HG03196 (cell line): ENCODE measurements around the gene MINDY3.
"Not testable (repeated sequence)": the region's sequence is repeated elsewhere in the genome, so short reads cannot be mapped to it uniquely, and the experiment has no call there.

Source experiments
- ATAC-seq: cut with Tn5 transposase; IDR thresholded peaks from one replicate; pipeline ENCODE4 v1.9.1; 2021; ENCODE audit not compliant: unreplicated experiment

Gene MINDY3

DNA sequence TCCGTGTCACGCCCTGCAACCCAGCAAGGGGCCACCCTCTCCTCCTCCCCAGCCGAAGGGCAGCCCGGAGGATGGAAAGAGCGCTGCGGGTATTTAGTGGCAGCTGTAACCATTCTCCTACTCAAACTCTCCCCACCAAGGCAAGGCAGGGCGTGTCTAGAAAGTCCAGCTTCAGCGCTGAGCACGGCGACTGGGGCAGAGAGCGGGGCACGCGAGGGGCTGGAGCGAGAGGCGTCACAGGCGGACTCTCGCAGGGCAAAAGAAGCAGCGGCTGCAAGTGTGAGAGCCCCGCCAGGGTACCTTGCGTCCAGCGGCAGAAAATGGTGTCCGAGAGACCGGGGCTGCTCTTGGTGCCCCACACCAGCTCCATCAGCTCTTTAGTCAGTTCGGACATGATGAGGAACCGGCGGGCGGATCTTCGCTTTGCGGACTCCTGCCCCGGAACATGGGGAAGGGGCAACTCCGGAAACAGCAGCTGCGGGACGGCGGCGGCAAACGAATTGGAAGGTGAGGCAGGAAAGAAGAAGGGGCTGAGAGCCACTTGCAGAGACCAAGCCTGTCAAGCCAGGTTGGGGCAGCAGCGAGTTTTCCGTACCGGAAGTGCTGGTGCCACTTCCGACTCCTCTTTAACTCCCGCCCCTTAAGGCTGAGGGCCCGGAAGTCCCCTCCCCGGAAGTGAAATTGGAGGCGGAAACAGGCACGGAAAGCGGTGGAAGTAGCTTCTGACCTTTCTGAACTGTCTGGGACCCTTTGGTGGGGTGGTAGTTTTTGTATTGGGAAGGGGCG lies at the start of gene MINDY3:
TSS of gene MINDY3 (minus strand) at position 602 of the 786 bp plus-strand sequence. CDS start at position 394, 208 bp downstream.
- peak; percentile 91 for ATAC-seq

DNA sequence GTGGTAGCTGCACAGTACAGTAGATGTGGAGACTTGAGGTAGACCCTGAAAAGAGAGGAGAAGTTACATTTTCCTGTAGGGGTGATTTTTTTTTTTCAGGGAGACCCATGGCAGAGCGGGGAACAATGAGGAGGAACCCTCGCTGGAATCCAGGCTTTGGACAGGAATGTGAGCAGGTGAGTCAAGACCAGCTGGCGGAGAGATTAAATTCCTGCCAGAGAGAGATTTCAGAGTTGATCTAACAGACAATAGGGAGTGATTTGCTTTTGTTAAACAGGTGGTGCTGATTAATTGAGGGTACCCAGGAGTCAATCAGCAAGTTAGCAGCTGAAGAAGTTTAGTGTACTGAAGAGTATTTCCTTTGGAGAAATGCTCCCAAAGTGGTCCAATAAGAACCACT lies 41.6 kb upstream of the MINDY3 start:
- ATAC-seq: no peak

DNA sequence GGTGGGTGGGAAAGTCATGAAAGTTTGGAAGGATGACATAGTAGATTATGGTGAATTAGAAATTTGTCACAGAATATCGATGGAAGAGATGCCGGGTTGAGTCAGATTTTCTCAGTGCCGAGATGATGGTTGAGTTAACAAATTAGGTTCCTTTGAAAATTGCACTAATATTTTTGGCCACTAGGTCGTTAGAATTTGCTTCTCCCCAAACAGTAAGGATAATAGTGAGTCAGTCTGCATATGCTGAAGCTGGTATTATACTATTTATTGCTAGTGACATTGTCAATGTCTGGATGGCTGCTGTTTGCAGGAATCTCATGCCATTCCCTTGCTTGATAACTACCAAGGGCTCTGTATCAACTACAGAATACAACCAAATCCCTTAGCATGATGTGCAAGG lies 37.7 kb upstream of the MINDY3 start:
- ATAC-seq: no peak

DNA sequence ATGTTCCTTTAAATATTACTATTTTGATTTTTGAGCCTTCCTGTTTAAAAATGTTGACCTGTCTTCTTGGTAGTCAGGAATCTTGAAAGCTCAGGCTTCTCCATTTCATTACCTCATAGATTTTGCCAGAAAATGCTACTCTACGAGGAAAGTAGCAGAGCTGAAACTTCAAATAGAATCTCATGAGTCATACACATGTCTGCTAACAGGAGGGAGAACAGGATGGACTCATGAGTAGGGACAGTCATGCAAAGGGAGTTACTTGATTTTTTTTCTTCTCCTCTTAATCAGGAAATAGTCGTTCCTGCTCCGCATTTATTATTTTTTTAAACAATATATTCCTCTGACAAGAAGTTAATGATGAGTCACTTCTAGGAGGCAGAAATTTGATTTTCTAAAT lies 37.0 kb upstream of the MINDY3 start:
- ATAC-seq: no peak

DNA sequence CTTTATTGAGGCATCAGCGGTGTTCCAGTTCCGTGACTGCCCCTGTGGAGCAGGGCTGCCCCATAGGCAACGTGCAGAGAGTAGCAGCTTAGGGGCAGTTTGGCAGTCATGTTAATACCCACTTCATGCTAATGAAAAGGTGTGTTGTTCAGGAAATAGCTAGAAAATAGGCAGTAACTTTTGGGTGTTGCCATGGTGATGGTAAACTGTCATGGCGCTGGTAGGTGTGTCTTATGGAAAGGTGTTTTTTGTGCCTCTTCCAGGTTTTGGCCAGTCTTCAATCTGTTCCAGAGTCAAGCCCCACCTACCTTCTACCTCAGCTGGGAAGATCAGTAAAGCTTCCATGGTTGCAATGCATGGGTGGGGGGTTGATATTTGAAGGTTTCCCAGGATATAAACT lies 36.3 kb upstream of the MINDY3 start:
- no peak for ATAC-seq

DNA sequence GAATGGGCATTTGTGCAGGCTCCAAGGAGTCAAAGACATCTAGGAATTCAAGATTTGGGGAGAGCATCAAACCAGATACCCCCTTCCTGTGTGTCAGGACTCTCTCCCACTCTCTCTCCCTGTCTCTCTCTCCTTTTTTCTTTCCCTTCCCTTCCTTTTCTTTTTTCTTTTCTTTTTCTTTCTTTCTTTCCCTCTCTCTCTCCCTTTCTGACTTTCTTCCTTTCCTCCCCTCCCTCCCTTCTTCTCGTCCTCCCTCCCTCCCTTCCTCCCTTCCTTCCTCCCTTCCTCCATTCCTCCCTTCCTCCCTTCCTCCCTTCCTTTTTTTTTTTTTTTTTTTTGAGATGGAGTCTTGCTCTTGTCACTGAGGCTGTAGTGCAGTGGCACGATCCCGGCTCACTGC lies 24.1 kb upstream of the MINDY3 start:
- ATAC-seq: no peak

DNA sequence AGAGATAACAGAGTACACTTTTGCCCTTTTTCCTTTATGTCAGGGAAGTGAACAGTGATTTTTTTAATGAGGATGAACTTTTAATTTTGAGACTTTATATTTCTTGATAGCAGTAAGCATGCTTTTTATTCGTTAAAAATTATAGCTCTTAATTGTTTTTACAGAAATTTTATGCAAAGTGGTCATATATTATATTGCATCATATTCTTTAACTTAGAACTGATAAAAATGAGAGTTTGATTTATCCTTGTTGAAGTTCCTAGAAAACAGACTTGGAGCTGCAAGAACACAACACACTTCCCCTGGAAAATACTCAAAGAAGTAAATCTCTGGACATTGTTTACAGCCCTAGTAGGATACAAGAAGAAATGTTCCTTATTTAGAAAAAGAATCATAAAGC lies 21.2 kb upstream of the MINDY3 start:
- ATAC-seq: no peak

DNA sequence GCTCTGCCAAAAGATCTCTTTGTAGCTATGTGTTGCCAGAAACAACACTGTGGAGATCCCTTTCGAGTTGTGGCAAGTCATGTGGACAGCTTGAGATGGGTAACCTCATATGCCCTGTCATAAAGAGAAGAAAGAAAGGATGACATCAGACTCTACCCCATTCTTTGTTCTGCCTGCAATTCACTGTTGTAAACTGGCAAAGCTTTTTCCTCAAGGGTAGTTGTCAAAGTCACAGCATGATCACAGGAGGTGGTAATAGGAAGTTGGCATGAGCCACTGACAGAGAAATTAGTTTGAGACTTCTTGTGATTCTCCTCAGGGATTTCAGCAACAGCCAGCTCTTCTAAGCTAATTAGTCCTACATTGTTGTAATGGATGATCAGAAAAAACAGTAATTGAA lies 19.4 kb upstream of the MINDY3 start:
- no peak for ATAC-seq

DNA sequence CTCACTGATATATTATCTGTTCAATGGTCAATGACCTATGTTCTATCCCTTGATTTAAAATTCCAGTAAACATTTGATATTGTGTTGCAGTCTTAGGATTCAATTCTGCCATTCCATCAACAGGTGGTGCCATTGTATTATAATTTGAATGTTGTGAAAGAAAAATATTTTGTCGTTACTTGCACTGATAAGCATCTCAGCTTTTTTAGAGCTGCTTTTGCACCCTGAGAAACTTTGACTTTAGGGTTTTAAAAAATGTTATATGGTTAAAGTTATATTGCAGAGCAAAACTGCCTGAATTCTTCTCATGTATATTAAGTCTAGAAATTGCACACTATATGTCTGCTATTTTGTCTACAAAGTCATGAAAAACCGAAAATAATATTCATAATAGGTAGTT lies 18.8 kb upstream of the MINDY3 start:
- ATAC-seq: no peak

DNA sequence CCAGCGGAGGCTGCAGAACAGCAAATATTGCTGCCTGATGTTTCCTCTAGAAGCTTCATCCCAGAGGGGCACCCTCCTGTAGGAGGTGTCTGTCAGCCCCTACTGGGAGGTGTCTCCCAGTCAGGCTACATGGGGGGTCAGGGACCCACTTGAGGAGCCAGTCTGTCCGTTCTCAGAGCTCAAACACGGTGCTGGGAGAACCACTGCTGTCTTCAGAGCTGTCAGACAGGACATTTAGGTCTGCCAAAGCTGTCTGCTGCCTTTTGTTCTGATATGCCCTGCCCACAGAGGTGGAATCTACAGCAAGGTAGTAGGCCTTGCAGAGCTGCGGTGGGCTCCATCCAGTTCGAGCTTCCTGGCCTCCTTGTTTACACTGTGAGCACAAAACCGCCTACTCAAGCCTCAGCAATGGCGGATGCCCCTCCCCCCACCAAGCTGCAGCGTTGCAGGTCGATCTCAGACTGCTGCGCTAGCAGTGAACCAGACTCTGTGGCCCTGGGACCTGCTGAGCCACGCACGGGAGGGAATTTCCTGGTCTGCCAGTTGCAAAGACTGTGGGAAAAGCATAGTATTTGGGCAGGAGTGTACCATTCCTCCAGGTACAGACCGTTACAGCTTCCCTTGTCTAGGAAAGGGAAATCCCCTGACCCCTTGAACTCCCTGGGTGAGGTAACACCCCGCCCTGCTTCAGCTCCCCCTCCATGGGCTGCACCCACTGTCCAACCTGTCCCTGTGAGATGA lies 17.7 kb upstream of the MINDY3 start:
- ATAC-seq: no peak

DNA sequence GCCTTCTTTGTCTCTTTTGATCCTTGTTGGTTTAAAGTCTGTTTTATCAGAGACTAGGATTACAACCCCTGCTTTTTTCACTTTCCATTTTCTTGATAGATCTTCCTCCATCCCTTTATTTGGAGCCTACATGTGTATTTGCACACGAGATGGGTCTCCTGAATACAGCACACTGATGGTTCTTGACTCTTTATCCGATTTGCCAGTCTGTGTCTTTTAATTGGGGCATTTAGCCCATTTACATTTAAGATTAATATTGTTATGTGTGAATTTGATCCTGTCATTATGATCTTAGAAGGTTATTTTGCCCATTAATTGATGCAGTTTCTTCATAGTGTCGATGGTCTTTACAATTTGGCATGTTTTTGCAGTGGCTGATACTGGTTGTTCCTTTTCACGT lies 16.0 kb upstream of the MINDY3 start:
- not testable (repeated sequence) for ATAC-seq

DNA sequence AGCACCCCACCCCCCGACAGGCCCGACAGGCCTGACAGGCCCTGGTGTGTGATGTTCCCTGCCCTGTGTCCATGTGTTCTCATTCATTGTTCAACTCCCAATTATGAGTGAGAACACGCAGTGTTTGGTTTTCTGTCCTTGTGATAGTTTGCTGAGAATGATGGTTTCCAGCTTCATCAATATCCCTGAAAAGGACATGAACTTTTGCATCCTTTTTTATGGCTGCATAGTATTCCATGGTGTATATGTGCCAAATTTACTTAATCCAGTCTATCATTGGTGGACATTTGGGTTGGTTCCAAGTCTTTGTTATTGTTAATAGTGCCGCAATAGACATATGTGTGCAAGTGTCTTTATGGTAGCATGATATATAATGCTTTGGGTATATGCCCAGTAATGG lies 12.3 kb upstream of the MINDY3 start:
- not testable (repeated sequence) for ATAC-seq

DNA sequence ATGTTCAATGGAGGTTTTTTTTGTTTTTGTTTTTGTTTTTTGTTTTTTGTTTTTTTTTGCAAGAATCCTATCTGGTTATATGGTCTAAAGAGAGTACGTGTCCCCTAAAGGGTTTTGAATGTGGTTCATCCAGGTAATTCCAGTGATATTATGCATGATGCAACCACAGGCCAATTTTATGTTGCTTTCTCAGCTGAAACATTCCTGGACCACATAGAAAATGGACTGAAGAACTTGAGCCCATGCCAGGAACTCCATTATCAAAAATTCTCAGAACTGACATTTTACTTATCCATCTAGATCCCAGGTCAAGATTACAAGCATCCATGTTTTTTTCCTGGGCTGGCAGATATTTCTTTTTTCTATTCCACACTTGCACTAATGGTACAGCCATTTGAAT lies 11.5 kb upstream of the MINDY3 start:
- no peak for ATAC-seq

DNA sequence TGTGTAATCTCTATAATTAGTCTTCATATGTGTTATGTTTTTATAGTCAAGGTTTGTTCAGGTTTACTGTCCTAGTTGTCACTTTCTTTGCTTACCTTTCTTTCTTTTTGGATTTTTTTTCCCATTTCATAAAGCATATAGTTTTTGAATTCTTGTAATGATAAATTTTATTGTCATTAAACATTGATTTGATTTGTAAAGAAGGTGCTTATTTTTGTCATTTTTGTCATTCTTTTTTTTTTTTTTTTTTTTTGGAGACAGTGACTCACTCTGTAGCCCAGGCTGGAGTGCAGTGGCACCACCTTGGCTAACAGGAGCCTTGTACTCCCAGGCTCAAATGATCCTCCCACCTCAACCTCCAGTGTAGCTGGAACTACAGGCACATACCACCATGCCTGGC lies 9.6 kb upstream of the MINDY3 start:
- no peak for ATAC-seq

DNA sequence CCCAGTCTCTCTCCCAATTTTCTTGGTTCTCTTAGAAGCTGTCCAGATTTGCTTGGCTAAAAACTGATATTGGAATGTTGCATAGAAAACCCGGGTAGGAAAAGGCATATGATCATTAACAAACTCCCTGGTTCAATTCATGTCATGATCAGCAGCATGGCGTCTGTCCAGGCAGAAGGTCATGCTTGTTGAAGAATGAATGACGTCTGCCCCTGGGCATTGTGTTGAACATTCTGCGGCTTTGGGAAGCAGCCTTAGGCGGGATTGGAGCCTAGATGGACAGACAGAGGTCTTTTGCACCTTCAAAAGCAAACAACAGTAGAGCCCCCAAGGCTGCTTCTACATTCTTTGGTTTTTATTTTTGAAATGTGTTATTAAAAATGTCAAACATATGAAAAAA lies 7.7 kb upstream of the MINDY3 start:
- ATAC-seq: no peak

DNA sequence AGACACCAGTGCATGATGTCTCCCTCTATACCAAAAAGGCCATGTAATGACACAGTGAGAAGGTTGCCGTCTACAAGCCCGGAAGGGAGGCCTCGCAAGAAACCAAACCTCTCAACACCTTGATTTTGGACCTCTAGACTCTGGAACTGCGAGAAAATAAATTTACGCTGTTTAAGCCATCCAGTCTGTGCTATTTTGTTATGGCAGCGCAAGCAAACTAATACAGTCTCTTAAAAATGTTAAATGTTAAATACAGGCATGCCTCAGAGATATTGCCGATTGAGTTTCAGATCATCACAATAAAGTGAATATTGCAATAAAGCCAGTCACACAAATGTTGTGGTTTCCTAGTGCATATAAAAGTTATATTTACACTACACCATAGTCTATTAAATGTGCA lies 5.0 kb upstream of the MINDY3 start:
- ATAC-seq: no peak

DNA sequence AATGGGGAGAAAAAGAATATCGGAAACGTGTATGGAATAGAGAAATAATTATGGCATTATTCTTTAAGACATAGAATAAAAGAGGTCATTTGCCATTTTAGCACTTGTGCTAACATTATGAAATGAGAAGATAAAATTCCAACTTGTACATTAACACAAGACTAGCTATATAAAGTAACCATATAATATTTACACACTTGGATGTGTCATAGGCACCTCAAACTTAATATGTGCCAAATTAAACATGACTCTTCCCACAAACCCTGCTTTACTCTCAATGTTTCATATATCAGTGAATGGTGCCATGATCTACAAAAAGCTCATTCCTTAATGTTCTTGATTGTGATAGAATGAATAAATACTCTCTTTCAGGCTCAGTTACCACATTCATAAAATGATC lies 4.1 kb upstream of the MINDY3 start:
- no peak for ATAC-seq

DNA sequence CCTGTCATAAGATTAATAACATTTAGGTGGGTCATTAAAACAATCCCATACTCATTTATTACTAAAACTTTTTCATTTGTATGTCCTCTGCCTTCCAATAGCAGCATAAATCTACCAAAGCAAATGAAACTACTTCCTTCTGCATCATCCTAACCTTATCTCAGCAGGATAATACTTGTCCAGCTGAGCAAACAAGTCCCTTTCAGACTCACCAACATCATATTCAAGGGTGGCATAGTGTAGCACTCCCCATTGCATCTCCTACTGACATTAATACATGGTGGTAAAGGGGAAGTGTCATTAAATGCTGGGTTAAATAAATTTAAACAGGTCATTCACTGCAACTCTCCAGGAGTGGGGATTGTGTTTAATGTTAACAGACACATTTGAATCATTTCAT lies 3.4 kb upstream of the MINDY3 start:
- no peak for ATAC-seq

DNA sequence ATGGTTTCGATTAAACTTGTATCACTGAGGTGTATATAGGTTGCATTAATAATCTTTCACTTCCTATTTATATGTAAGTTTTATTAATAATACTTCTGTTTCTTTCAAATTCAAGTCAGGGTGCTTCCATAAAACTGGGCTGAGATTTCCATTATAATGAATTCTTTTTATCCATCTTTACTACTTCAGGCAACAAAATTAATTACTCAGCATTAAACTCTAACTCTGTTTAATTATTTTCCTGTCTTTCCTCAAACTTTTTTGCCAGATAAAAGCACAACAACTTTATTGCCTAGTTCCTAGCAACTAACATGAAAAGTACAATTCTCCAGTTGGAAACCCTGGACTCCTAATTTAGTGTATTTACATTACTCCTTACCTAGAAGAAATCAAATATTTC lies 3.0 kb upstream of the MINDY3 start:
- no peak for ATAC-seq

DNA sequence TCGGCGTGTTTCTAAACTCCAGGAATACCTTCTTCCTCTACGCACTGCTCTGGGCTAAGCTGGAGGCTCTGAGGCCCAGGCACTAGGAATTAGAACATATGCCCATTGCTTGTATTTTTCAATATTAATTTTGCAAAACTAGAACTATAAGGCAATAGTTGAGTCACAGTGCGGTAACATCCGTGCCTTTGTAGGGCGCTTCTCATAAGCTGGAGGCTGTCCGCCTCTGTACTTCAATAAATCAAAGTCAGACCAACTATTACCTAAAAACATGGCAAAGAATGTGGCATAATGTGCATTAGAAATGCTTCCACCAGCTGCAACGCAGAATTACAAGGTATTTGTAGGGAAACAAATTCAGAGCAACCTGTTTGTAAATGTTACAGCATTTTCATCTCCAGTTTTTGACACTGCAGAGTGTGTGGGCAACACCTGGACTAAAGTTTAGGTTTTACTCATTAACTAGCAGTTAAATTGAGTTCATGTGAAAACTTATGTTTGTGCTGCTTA lies 440 bp upstream of the MINDY3 start:
- ATAC-seq: no peak

DNA sequence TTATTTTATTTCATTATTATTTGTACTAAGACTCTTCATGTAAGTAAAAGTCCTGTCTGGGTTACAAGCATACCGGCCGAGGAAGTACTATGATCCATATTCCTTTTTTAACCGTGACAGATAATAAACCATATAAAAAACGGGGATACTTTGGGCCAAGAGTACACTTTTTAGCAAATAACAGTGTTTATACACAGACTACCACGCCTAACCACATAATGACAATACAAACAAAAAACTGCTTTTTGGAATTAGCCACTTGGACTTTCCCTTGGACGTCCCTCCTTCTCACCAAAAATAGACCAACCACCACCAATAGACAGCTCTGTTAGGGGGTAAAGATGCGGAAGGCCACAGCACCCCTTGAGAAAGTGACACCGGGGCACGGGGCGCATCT lies 800 bp downstream of the MINDY3 start:
- peak; percentile 57 for ATAC-seq

DNA sequence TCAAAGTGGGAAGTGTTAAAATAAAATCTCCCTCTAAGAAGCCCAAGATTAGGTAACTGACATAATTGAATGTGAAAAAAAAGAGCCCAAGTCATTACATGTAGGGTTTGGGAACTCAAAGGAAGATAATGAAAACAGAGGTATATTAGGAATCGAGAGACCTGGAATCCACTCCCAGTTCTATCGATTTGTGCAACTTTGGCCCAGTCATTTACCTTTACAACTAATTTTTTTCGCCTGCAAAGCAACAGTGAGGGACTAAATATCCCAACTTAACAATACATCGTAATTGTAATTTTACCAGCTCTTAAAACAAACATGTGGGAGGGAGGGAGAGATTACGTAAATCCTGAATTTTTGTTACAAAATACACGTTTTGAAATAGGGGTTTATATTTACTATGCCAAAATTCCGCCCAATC lies 1.4 kb downstream of the MINDY3 start:
- no peak for ATAC-seq
